IPS DF 6.9 (cell line): ENCODE data around the gene CLHC1.
"Not testable (repeated sequence)": the region's sequence is repeated elsewhere in the genome, so short reads cannot be mapped to it uniquely, and the experiment has no call there.

Experiments used
- DNase-seq: peaks from one replicate; pipeline ENCODE4 v3.0.0-alpha.2; 2013; ENCODE audit warnings: low read depth, low spot score
- H3K27ac ChIP-seq: one replicate; pipeline ENCODE4 v1.5.1; 2013; ENCODE audit warnings: low read length, control low read depth
- H3K27me3 ChIP-seq: 2 replicates; pipeline ENCODE4 v1.6.1; 2013; ENCODE audit warnings: mild to moderate bottlenecking, low read length; ENCODE audit not compliant: control insufficient read depth, insufficient read depth
- H3K36me3 ChIP-seq: 2 replicates; pipeline ENCODE4 v1.6.1; 2013; ENCODE audit warnings: low read length; ENCODE audit not compliant: control insufficient read depth, insufficient read depth
- H3K4me1 ChIP-seq: 2 replicates; pipeline ENCODE4 v1.6.1; 2013; ENCODE audit warnings: low read length; ENCODE audit not compliant: control insufficient read depth, insufficient read depth
- H3K4me3 ChIP-seq: 2 replicates; pipeline ENCODE4 v1.5.1; 2013; ENCODE audit warnings: mild to moderate bottlenecking, low read length
- H3K9me3 ChIP-seq: 2 replicates; pipeline ENCODE4 v1.6.1; 2013; ENCODE audit warnings: low read length, inconsistent platforms; ENCODE audit not compliant: control insufficient read depth, insufficient read depth
- WGBS: extraction: QIAGEN DNeasy Blood & Tissue Kit; methylation state at CpG from one replicate; pipeline ENCODE4 v1.1.7; 2013; ENCODE audit warnings: mixed read lengths, missing lambda C conversion rate; ENCODE audit not compliant: insufficient read length, insufficient coverage; 5-methylcytosine and 5-hydroxymethylcytosine counted together

CLHC1 gene

GRCh38 chr2:55204950-55205349 lies 27.1 kb downstream of the CLHC1 start:
- DNase-seq = no peak
- H3K36me3 ChIP-seq = no peaks in the 10 kb centered on the region
- H3K4me3 ChIP-seq = no peak overlapping the region
- H3K27me3 ChIP-seq = no peaks in the 10 kb centered on the region
- H3K4me1 ChIP-seq = no peaks in the 10 kb centered on the region
- WGBS = no CpG with 5 or more reads among the region's 2 CpGs
- no peak overlapping the region for H3K27ac ChIP-seq
- no peaks in the 10 kb centered on the region for H3K9me3 ChIP-seq

- no peak overlapping the region for H3K27ac ChIP-seq
- no peaks in the 10 kb centered on the region for H3K27me3 ChIP-seq
- H3K36me3 ChIP-seq = no peaks in the 10 kb centered on the region
- no peaks in the 10 kb centered on the region for H3K4me1 ChIP-seq
- H3K9me3 ChIP-seq = no peaks in the 10 kb centered on the region
- no peak overlapping the region for H3K4me3 ChIP-seq
- no peak for DNase-seq
- no CpG with 5 or more reads among the region's 3 CpGs for WGBS
Measured at GRCh38 chr2:55204536-55204935, 27.6 kb downstream of the CLHC1 start.

GRCh38 chr2:55200416-55200815 lies 31.7 kb downstream of the CLHC1 start:
- no peaks in the 10 kb centered on the region for H3K4me1 ChIP-seq
- WGBS = no CpG with 5 or more reads among the region's 1 CpG
- no peak overlapping the region for H3K4me3 ChIP-seq
- DNase-seq = no peak
- H3K27me3 ChIP-seq = no peaks in the 10 kb centered on the region
- H3K36me3 ChIP-seq = no peaks in the 10 kb centered on the region
- no peak overlapping the region for H3K27ac ChIP-seq
- no peaks in the 10 kb centered on the region for H3K9me3 ChIP-seq

GRCh38 chr2:55196526-55196925 lies 35.6 kb downstream of the CLHC1 start:
- H3K4me3 ChIP-seq = no peak overlapping the region
- no peak for DNase-seq
- H3K36me3 ChIP-seq = no peaks in the 10 kb centered on the region
- no peaks in the 10 kb centered on the region for H3K4me1 ChIP-seq
- WGBS = no CpG with 5 or more reads among the region's 2 CpGs
- no peaks in the 10 kb centered on the region for H3K27me3 ChIP-seq
- H3K27ac ChIP-seq = no peak overlapping the region
- H3K9me3 ChIP-seq = no peaks in the 10 kb centered on the region

- not testable (repeated sequence) for H3K27me3 ChIP-seq, H3K9me3 ChIP-seq, H3K36me3 ChIP-seq, DNase-seq, H3K4me1 ChIP-seq, H3K4me3 ChIP-seq, H3K27ac ChIP-seq
- WGBS = no CpG with 5 or more reads among the region's 2 CpGs
Measured at GRCh38 chr2:55191888-55192287, 40.2 kb downstream of the CLHC1 start.

GRCh38 chr2:55186837-55187236 lies 45.3 kb downstream of the CLHC1 start:
- H3K4me3 ChIP-seq, H3K27me3 ChIP-seq, H3K9me3 ChIP-seq, DNase-seq, H3K4me1 ChIP-seq, H3K27ac ChIP-seq, H3K36me3 ChIP-seq: not testable (repeated sequence)
- no CpG with 5 or more reads among the region's 8 CpGs for WGBS

- no peak overlapping the region for H3K4me3 ChIP-seq
- no CpG with 5 or more reads among the region's 2 CpGs for WGBS
- H3K9me3 ChIP-seq = no peaks in the 10 kb centered on the region
- H3K4me1 ChIP-seq = no peaks in the 10 kb centered on the region
- no peak for DNase-seq
- no peaks in the 10 kb centered on the region for H3K36me3 ChIP-seq
- H3K27me3 ChIP-seq = no peaks in the 10 kb centered on the region
- no peak overlapping the region for H3K27ac ChIP-seq
Measured at GRCh38 chr2:55180374-55180773, 51.7 kb downstream of the CLHC1 start.

- DNase-seq = no peak
- 100% methylated on average over 1 of the region's 1 CpG for WGBS
- no peaks in the 10 kb centered on the region for H3K36me3 ChIP-seq
- H3K27me3 ChIP-seq = no peaks in the 10 kb centered on the region
- H3K4me1 ChIP-seq = no peaks in the 10 kb centered on the region
- H3K27ac ChIP-seq = no peak overlapping the region
- H3K4me3 ChIP-seq = no peak overlapping the region
- H3K9me3 ChIP-seq = no peaks in the 10 kb centered on the region
Measured at GRCh38 chr2:55176094-55176415, 56.0 kb downstream of the CLHC1 start.

GRCh38 chr2:55175254-55176093 lies 56.6 kb downstream of the CLHC1 start:
- DNase-seq = no peak
- WGBS = no CpG with 5 or more reads among the region's 5 CpGs
- no peak overlapping the region for H3K27ac ChIP-seq
- no peaks in the 10 kb centered on the region for H3K4me1 ChIP-seq
- no peaks in the 10 kb centered on the region for H3K27me3 ChIP-seq
- H3K4me3 ChIP-seq = no peak overlapping the region
- no peaks in the 10 kb centered on the region for H3K36me3 ChIP-seq
- no peaks in the 10 kb centered on the region for H3K9me3 ChIP-seq

GRCh38 chr2:55173438-55174054 lies 58.5 kb downstream of the CLHC1 start:
- H3K27me3 ChIP-seq = no peaks in the 10 kb centered on the region
- WGBS = no CpG with 5 or more reads among the region's 2 CpGs

GRCh38 chr2:55169915-55170314 lies 62.2 kb downstream of the CLHC1 start:
- Histone ChIP-seq H3K4me1 (no peaks in the 10 kb centered on the region), H3K27ac (no peak overlapping the region), H3K9me3 (no peaks in the 10 kb centered on the region), H3K4me3 (no peak overlapping the region), H3K36me3 (no peaks in the 10 kb centered on the region), H3K27me3 (no peaks in the 10 kb centered on the region)
- WGBS = no CpG with 5 or more reads among the region's 3 CpGs
- DNase-seq = no peak

More at GRCh38 chr2:55173438-55174054, 58.5 kb downstream of the CLHC1 start:
- H3K36me3 ChIP-seq = no peaks in the 10 kb centered on the region
- no peak overlapping the region for H3K27ac ChIP-seq
- DNase-seq = no peak
- no peaks in the 10 kb centered on the region for H3K4me1 ChIP-seq
- H3K4me3 ChIP-seq = no peak overlapping the region
- H3K9me3 ChIP-seq = no peaks in the 10 kb centered on the region
